ENCODE results near the gene TSC2. TPM values are rescaled to one million over a fixed set of nuclear protein-coding genes. Genes with fewer than 3 reads are reported as not detected.
"Not testable (repeated sequence)": the region's sequence is repeated elsewhere in the genome, so short reads cannot be mapped to it uniquely, and the experiment has no call there.

Gene TSC2
- total RNA-seq, 1 donor from 2014 or later, result 64.1 TPM

DNA sequence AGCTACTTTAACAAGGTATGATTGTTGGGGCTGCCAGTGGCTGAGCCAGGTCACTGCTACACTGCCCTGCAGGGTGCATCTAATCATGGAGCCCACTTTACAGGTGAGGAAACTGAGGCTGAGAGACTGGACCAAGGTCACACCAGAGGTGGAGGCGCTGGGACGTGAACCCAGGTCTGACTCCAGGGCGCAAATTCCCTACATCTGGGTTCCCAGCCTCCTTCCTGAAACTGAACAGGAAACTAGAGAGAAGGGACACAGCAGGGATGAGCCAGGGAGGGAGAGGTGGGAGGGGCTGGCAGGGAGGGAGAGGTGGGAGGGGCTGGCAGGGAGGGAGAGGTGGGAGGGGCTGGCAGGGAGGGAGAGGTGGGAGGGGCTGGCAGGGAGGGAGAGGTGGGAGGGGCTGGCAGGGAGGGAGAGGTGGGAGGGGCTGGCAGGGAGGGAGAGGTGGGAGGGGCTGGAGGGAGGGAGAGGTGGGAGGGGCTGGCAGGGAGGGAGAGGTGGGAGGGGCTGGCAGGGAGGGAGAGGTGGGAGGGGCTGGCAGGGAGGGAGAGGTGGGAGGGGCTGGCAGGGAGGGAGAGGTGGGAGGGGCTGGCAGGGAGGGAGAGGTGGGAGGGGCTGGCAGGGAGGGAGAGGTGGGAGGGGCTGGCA, 80.0 kb downstream of the TSC2 start:
- H3K4me3 ChIP-seq (ENCODE audit: low read depth, low read length); DNase-seq (ENCODE audit: low read depth): not testable (repeated sequence)

DNA sequence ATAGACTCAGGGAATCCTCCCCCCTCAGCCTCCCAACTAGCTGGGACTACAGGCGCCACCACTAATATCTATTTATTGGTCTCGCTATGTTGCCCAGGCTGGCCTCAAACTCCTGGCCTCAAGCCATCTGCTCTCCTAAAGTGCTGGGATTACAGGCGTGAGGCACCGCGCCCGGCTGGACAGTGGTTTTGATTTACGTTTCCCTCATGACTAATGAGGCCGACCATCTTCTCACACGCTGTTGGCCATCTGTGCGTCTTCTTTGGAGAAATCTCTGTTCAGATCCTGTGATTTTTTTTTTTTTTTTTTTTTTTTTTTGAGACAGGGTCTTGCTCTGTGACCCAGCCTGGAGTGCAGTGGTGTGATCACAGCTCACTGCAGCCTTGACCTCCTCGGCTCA, 81.5 kb downstream of the TSC2 start:
- not testable (repeated sequence) for H3K4me3 ChIP-seq (ENCODE audit: low read depth, low read length); DNase-seq (ENCODE audit: low read depth)

DNA sequence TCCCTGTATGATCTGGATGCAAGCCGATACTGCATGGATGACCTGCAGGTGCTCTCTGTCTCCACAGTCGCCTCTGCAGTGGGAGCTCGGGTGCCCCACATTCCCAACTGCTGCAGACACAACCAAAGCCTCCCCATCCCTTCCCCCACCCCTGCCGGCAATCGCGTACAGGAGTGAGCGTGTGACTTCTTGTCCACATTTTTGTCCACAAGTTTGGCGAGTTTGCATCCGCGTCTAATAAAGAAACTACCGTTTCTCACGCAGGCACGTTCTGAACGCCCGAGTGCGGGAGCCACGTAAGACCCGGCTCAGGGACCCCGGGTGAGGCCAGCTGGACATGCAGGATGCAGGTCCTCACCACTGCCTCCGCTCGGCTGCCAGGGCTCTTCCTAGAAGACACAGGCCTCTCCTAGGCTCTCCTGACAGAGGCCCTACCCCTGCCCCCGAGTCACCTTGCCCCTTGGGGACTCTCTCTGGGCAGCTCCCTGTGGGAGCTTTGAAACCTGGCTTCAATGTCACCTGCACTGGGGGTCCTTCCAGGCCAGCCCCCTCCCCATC, 82.2 kb downstream of the TSC2 start:
- DNase-seq (ENCODE audit: low read depth); H3K4me3 ChIP-seq (ENCODE audit: low read depth, low read length): not testable (repeated sequence)

- not testable (repeated sequence) for H3K4me3 ChIP-seq (ENCODE audit: low read depth, low read length); DNase-seq (ENCODE audit: low read depth)
Observed at GRCh38 chr16:2133797-2134196, 86.0 kb downstream of the TSC2 start.

DNA sequence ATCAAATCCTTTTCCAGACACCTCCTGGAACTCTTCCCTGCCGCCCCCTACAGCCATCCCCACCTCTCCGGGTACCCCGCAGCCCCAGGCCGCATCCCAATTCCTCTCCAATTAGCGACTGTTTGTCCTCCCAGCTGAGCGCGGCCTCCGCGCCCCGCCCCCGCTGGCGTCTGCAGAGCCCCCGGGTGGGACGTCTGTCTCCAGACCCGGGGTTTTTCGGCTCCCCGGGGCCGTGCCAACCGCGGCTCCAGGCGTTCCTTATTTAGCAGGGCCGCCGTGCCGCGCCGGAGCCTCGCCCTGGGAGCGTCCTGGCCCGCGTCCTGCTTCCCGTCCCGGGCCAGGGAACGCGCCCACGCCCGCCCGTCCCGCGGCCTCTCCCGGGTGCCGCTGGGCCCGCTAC, 87.3 kb downstream of the TSC2 start:
- DNase-seq (ENCODE audit: low read depth), result not testable (repeated sequence)
- H3K4me3 ChIP-seq (ENCODE audit: low read depth, low read length), result peak overlapping the region; percentile 55

DNA sequence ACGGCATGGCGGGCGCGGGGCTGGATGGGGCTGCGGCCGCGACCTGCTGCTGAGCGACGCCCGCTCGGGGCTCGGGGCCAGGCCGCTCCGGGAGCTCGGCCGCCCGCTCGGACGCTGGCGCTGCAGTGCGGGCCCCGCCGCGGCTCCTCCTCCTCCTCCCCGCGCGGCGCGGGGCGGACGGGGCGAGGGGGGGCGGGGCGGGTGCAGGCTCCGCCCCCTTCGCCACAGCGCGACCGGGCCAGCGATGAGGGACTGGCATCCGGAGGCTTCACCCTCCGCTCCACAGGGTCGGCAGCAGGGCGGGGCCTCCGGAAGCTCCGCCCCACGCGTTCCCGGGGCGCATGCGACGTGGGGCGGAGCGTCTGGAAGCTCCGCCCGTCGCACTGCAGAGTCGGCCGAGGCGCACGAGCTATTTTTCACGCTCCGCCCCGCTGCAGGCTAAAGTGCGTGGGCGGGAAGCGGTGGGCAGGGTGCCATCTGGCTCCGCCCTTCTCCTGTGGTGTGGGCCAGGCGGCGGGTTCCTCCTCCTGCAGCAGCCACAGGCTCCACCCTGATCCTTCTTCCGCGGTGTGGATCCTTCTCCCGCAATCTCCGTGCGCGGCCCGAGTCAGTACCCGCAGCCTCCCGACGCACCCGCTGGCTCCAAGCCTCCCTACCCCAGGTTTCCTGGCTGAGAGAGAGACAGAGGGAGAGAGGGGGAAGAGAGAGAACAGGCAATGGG, 88.1 kb downstream of the TSC2 start, which contains the start of gene PKD1:
Gene PKD1, minus strand, starts transcription at position 129 of the 721 bp plus-strand sequence. CDS start 209 bp downstream, outside the sequence.
- not testable (repeated sequence) for DNase-seq (ENCODE audit: low read depth)
- peak within 1 kb of the TSS; percentile 55 for H3K4me3 ChIP-seq (ENCODE audit: low read depth, low read length)

Other genes starting within 250 kb of the TSC2 start
- gene HAGH, start 221.2 kb upstream of the TSC2 start, total RNA-seq, result 83.7 and 87.3 TPM in 2 replicates
- gene FAHD1, start 220.8 kb upstream of the TSC2 start, total RNA-seq, result 47.7 and 59.2 TPM in 2 replicates
- gene MEIOB, start 175.8 kb upstream of the TSC2 start, total RNA-seq, result 2.1 and 6.4 TPM in 2 replicates
- gene HS3ST6, start 129.6 kb upstream of the TSC2 start, total RNA-seq, result not detected in 2 replicates
- gene MSRB1, start 104.8 kb upstream of the TSC2 start, total RNA-seq, result 8.6 and 22.0 TPM in 2 replicates
- gene RPL3L, start 93.3 kb upstream of the TSC2 start, total RNA-seq, result not detected in 2 replicates
- 236 and 407 TPM in 2 replicates for gene NDUFB10, start 88.4 kb upstream of the TSC2 start, total RNA-seq
- 2,813 and 2,878 TPM in 2 replicates for gene RPS2, start 83.2 kb upstream of the TSC2 start, total RNA-seq
- gene RNF151, start 81.1 kb upstream of the TSC2 start, total RNA-seq, result not detected in 2 replicates
- gene TBL3, start 75.9 kb upstream of the TSC2 start, total RNA-seq, result 108 and 127 TPM in 2 replicates
- 0.94 and 1.2 TPM in 2 replicates for gene NOXO1, start 66.5 kb upstream of the TSC2 start, total RNA-seq
- 21.5 and 36.3 TPM in 2 replicates for gene GFER, start 63.8 kb upstream of the TSC2 start, total RNA-seq
- gene SYNGR3, start 58.0 kb upstream of the TSC2 start, total RNA-seq, result 8.5 and 22.0 TPM in 2 replicates
- 48.8 and 66.9 TPM in 2 replicates for gene ZNF598, start 38.2 kb upstream of the TSC2 start, total RNA-seq
- gene NPW, start 28.2 kb upstream of the TSC2 start, total RNA-seq, result 0.46 and 2.4 TPM in 2 replicates
- gene NHERF2, start 21.1 kb upstream of the TSC2 start, total RNA-seq, result 29.9 and 42.2 TPM in 2 replicates
- 61.2 and 62.8 TPM in 2 replicates for gene NTHL1, start 151 bp upstream of the TSC2 start, total RNA-seq
- gene PKD1, start 87.9 kb downstream of the TSC2 start, total RNA-seq, result 50.6 and 80.2 TPM in 2 replicates
- 2.3 and 11.6 TPM in 2 replicates for gene RAB26, start 100.6 kb downstream of the TSC2 start, total RNA-seq
- 48.6 and 63.9 TPM in 2 replicates for gene TRAF7, start 107.8 kb downstream of the TSC2 start, total RNA-seq
- gene CASKIN1, start 148.6 kb downstream of the TSC2 start, total RNA-seq, result 0.07 and 0.12 TPM in 2 replicates
- gene MLST8, start 157.5 kb downstream of the TSC2 start, total RNA-seq, result 98.2 and 134 TPM in 2 replicates
- 5.3 and 10.1 TPM in 2 replicates for gene BRICD5, start 162.9 kb downstream of the TSC2 start, total RNA-seq
- 29.3 and 58.3 TPM in 2 replicates for gene PGP, start 166.9 kb downstream of the TSC2 start, total RNA-seq
- 33.7 and 36.4 TPM in 2 replicates for gene E4F1, start 175.6 kb downstream of the TSC2 start, total RNA-seq
- gene DNASE1L2, start 188.5 kb downstream of the TSC2 start, total RNA-seq, result 0.07 and 0.52 TPM in 2 replicates
- 92.2 and 94.6 TPM in 2 replicates for gene ECI1, start 203.6 kb downstream of the TSC2 start, total RNA-seq
- gene RNPS1, start 220.1 kb downstream of the TSC2 start, total RNA-seq, result 231 and 305 TPM in 2 replicates

Data from epithelial cell of proximal tubule (primary cell).